Measurements from ENCODE around the gene PLXDC1.
A peak's percentile ranks its signal among the peaks of the same experiment; 100 is the strongest.

PLXDC1 gene

GRCh38 chr17:39094607-39095308 is 56.7 kb downstream of the PLXDC1 start:
- DNase-seq: no peak

- no peak for DNase-seq
These were observed 58.7 kb downstream of the PLXDC1 start for GRCh38 chr17:39092692-39093230.

- no peak for DNase-seq
These were observed 60.4 kb downstream of the PLXDC1 start for GRCh38 chr17:39090908-39091665.

GRCh38 chr17:39090400-39090799 is 61.0 kb downstream of the PLXDC1 start:
- DNase-seq: no peak

GRCh38 chr17:39084558-39084957 is 66.9 kb downstream of the PLXDC1 start:
- DNase-seq: no peak

- no peak for DNase-seq
These were observed 68.2 kb downstream of the PLXDC1 start for GRCh38 chr17:39083270-39083669.

- no peak for DNase-seq
These were observed 69.0 kb downstream of the PLXDC1 start for GRCh38 chr17:39082482-39082881.

- no peak for DNase-seq
These were observed 69.6 kb downstream of the PLXDC1 start for GRCh38 chr17:39081851-39082250.

- no peak for DNase-seq
These were observed 70.9 kb downstream of the PLXDC1 start for GRCh38 chr17:39080421-39081078.

GRCh38 chr17:39079836-39080235 is 71.6 kb downstream of the PLXDC1 start:
- DNase-seq: no peak

- no peak for DNase-seq
These were observed 73.6 kb downstream of the PLXDC1 start for GRCh38 chr17:39077866-39078265.

- DNase-seq: no peak
These were observed 74.2 kb downstream of the PLXDC1 start for GRCh38 chr17:39077252-39077651.

- no peak for DNase-seq
These were observed 76.8 kb downstream of the PLXDC1 start for GRCh38 chr17:39074676-39075075.

GRCh38 chr17:39073916-39074315 is 77.5 kb downstream of the PLXDC1 start:
- peak; percentile 23 for DNase-seq

GRCh38 chr17:39073353-39073752 is 78.1 kb downstream of the PLXDC1 start:
- DNase-seq: no peak

- DNase-seq: no peak
These were observed 79.9 kb downstream of the PLXDC1 start for GRCh38 chr17:39071573-39071972.

- DNase-seq: peak; percentile 16
These were observed 82.2 kb downstream of the PLXDC1 start for GRCh38 chr17:39069114-39069756.

GRCh38 chr17:39064819-39065218 is 86.6 kb downstream of the PLXDC1 start:
- no peak for DNase-seq

GRCh38 chr17:39064374-39064773 is 87.1 kb downstream of the PLXDC1 start:
- no peak for DNase-seq

- DNase-seq: no peak
These were observed 87.8 kb downstream of the PLXDC1 start for GRCh38 chr17:39063681-39064069.

- DNase-seq: no peak
These were observed 88.4 kb downstream of the PLXDC1 start for GRCh38 chr17:39062846-39063680.

- DNase-seq: no peak
These were observed 92.9 kb downstream of the PLXDC1 start for GRCh38 chr17:39058524-39058923.
